Measurements from ENCODE around the gene TMEM132C.

GRCh38 chr12:128712622-128713021 lies 445.7 kb downstream of the TMEM132C start:
- no peak for TF ChIP-seq POLR2A (IDR thresholded peaks at IDR 0.05)
- no peak for TF ChIP-seq CTCF (IDR thresholded peaks at IDR 0.05)
- TF ChIP-seq POLR2AphosphoS5 (IDR thresholded peaks at IDR 0.05): no peak
